NCI-H128 (cell line): Measurements from ENCODE around the gene STRN.
"Not testable (repeated sequence)": the region's sequence is repeated elsewhere in the genome, so short reads cannot be mapped to it uniquely, and the experiment has no call there.

Experiments used
- DNase-seq: peaks from one replicate; lab custom pipeline; 2025; ENCODE audit not compliant: unreplicated experiment; lab: John Stamatoyannopoulos, UW

The STRN gene

DNA sequence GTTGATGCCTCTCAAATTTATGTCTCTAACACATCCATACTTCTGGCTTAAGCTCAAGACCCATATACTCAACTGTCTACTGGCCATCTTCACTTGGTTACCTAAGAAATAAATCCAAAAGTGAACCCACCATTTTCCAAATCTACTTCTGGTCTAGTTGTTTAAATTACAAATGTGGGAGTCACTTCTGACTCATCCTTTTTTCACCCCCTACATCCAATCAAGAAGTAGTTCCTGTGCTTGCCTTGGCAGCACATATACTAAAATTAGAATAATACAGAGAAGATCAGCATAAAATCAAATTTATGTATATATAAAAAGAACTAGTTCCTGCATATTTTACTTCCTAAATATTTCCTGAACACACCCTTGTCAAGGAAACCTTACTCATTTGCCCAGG lies 53.6 kb downstream of the STRN start:
- no peak for DNase-seq

DNA sequence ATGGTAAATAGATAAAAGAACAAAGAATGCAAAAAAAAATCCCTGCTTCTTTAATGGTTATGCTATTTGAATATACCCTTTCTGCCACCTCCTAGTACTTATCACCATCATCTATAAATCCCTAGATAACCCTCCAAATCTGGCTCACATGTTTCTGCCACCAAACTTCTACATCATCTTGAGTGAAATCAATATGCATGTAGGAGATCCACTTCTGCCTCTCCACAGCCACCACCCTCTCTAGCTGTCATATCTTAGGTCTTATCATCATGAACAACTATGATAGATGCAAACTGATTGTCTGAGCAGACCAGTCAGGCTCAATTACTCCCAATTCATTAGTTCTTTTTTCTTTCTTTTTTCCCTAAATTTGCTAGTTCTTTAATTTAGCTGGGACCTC lies 55.3 kb downstream of the STRN start:
- no peak for DNase-seq

DNA sequence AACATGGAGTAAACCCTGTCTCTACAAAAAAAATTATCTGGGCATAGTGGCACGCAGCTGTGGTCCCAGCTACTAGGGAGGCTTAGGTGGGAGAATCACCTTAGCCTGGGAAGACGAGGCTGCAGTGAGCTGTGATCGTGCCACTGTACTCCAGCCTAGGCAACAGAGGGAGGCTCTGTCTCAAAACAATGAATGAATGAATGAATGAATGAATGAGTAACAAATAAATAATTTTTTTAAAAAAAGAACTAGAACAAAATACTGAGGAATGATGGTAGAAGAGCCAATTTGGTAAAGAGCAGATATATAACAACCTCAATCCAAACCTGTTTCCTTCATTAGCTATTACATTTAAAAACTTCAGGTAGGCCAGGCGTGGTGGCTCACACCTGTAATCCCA lies 60.1 kb downstream of the STRN start:
- DNase-seq, result no peak

DNA sequence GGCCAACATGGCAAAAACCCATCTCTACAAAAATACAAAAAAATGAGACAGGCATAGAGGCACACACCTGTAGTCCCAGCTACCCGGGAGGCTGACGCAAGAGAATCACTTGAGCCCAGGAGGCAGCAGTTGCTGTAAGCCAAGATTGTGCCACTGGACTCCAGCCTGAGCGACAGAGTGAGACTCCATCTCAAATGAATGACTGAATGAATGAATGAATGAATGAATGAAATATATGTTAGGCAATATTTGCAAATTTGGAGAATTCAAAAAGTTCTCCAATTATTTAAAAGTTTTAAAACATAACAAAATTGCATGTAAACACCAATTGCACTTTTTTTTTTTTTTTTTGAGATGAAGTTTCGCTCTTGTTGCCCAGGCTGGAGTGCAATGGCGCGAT lies 61.7 kb downstream of the STRN start:
- DNase-seq, result no peak

DNA sequence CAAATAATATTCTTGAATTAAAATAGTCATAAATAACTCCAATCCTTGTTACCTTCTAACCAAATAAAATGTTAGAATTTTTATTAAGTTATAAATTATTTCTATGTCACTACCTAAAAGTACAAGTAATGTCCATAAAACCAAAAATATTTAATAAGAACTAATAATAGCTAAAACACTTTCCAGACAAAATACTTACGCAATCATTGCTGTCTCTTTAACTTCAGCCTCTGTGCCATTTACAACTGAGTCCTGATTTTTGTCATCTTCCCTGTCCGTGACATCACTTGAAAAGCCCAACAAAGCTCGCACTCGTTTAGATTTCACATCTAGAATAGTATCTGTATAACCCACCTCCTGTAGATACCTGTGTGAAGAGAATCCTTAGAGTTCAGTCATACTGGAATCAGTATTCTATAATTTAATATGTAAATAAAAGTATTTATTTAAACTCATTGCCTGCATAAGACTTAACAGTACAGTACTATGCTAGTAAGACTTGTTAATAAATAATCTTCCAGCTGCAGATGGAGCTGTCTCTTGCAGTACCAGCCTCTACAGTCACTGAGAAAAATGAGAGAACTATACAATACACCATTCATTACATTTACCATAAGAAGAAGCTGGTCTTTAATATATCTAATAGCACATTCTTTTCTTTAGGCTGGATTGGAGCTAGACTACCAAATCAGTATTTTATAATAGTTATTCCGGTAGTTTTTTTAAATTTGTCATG lies 63.8 kb downstream of the STRN start:
- no peak for DNase-seq

DNA sequence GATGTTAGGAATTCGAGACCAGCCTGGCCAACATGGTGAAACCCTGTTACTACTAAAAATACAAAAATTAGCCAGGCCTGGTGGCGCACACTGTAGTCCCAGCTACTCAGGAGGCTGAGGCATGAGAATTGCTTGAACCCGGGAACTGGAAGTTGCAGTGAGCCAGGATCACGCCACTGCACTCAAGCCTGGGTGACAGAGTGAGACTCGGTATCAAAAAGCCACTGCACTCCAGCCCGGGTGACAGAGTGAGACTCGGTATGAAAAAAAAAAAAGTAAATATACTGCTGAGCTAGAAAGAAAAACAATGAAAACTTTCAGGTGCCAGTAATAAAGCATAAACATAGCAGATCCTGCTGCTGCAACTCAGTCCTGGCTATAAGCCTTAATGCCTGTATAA lies 73.5 kb downstream of the STRN start:
- DNase-seq, result no peak

DNA sequence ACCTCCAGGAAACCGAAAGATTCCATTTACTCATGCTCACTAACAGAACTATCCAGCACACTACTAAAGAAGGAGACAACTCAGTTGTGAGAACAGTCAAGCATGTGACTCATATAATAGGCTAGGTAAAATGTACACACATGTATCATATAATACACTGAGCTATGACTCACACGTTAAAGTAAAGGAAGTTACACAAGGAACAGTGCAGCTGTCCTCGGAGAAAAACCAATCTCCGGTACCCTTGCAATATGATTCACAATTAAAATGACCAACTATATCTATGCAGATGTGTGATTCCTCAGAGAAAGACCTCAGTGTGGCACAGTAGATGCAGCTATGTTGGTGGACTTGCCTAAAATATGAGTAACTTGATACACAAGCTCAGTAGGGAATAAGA lies 76.5 kb downstream of the STRN start:
- DNase-seq, result no peak

DNA sequence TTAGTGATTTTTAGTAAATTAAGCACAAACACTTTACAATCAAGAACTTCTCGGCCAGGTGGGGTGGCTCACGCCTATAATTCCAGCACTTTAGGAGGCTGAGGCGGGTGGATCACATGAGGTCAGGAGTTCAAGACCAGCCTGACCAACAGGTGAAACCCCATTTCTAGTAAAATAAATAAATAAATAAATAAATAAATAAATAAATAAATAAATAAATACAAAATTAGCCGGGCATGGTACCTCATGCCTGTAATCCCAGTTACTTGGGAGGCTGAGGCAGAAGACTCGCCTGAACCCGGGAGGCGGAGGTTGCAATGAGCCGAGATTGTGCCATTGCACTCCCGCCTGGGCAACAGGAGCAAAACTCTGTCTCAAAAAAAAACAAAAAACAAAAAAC lies 79.2 kb downstream of the STRN start:
- not testable (repeated sequence) for DNase-seq

DNA sequence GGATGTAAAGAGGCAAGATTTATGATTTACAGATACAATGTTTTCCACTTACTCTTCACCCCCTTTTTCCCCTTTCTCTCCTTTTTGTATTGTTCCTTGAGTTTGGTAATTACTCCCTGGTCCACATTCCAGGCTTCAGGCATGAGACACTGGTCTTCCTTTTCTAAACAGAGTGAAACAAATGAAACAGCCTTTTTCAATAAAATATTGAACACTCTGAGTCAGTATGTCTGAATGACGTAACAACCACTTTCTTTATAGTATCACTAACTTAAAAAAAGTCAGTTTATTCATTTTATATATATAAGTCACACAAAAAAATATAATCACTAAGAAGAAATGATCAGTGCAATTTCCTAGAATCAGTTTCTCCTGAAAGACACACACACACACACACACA lies 79.7 kb downstream of the STRN start:
- DNase-seq, result no peak

DNA sequence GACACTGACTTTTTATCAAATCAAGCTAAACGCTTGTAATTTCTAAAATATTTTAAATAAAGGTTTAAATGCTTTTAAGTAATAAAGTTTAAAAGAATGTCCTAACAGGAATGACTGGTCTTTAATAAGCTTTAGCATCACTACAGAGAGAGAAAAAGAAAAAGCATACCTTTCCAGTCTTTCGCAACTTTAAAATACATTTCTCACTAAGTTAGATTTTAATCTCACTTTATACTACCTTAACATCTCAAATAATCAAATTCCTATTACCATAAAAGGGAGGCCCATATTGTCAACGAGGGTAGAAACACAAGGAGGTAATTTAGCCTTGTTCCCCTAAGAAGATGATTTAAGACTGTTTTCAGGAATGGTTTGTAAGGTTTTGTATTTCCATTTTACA lies 80.7 kb downstream of the STRN start:
- DNase-seq, result no peak

DNA sequence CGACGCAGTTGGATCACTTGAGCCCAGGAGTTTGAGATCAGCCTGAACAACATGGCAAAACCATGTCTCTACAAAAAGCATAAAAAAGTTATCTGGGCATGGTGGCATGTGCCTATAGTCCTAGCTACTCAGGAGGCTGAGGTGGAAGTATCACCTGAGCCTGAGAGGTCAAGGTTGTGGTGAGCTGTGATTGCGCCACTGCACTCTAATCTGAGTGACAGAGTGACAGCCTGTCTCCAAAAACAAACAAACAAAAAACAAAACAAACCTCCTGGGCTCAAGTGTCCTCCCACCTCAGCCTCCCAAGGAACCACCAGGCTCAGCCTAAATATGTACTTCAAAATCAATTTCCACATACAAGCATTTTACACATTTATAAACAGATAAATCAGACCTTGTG lies 83.8 kb downstream of the STRN start:
- no peak for DNase-seq

DNA sequence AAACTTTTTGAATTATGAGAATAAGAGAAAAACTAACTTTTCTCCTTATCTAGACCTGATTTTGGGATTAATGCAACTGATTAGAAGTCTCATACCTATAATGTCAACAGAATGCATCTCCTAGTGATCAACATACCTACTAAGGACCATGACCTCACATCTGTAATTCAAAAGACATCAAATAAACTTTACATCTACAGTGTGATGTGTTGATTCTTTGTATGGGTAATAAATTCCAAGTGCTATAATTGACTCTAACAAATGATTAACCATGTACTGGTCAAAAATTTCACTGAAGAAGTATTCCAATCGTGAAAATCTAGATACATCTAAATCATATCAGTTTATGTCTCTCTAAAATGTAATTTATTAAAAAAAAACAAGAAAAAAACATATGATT lies 84.5 kb downstream of the STRN start:
- DNase-seq, result no peak

DNA sequence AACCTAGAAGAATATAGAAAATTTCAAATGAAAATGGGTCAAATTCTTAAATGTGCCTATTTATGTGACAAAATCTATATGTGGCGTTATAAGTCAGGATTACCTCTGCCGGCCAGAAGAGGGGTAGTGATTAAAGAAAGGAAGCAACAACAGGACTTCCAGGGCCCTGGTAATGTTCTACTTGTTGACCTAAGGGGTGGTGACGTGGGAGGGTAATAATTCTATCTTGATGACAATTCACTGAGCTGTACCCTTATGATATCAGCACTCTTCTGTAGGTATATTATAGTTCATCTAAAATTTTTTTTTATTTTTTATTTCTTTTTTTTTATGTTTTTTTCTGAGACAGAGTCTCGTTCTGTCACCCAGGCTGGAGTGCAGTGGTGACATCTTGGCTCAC lies 87.9 kb downstream of the STRN start:
- no peak for DNase-seq

DNA sequence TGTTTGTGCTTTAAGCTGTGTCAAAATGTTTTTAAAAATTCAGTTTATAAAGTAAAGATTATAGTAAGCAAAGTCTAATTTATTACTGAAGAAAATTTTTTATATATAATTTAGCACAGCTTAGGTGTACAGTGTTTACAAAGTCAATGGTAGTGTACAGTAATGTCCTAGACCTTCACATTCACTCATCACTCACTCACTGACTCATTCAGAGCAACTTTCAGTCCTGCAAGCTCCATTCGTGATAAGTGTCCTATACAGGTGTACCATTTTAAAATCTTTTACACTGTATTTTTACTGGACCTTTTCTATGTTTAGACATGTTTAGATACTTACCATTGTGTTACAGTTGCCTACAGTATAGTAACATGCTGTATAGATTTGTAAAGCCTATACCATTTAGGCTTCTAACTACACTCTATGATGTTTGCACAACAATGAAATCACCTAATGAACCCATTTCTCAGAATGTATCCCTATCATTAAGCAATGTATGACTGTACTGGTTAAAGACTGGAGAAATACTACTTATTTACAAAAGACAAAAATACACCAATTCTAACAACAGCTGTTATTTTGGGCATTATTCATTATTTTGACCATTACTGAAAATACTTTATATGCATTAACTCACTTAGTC lies 95.1 kb downstream of the STRN start:
- no peak for DNase-seq

DNA sequence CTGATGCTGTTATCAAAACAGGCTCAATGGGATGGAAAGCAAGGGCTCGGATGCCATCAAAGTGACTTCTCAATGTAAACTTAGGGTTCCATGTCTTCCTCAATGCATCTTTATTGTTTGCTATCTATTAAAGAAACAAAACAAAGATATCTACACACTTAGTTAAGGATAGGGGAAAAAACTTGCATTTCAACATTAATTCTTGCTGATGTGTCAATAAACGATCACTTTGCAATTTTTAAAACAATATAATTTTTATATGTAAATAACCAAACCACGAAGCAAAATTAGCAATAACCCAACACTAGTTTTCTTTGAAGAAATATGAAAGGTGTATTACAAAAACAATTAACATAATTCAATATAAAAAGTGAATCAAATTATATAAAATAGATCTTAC lies 96.7 kb downstream of the STRN start:
- no peak for DNase-seq

DNA sequence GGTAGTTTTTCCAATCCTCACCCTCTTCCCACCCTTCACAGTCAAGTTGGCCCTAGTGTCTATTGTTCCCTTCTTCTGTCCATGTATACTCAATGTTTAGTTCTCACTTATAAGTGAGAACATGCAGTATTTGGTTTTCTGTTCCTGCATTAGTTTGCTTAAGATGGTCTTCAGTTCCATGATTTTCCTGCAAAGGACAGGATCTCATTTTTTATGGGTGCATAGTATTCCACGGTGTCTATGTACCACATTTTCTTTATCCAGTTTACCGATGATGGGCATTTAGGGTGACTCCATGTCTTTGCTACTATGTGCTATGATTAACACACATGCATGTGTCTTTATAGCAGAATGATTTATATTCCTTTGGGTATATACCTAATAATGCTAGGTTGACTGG lies 104.4 kb downstream of the STRN start:
- DNase-seq, result no peak

DNA sequence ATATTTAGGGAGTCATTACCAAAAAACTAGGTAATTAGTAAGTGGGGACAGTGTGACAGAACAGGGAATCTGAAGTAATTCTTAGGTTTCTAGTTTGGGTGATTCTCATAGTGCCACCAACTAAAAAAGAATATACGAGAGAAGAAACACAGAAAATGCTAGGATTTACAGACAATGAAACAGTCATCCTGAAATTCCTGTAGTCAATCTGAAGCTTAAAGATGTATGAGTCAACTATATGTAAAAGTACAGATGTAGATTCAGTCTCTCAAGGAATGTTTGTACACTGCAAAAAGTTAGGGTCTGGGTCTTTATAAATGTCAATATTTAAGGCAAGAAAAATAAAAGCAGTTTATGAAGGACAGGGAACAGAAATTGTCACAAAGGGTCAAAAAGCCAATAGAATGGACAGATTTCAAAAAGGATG lies 107.0 kb downstream of the STRN start:
- no peak for DNase-seq

DNA sequence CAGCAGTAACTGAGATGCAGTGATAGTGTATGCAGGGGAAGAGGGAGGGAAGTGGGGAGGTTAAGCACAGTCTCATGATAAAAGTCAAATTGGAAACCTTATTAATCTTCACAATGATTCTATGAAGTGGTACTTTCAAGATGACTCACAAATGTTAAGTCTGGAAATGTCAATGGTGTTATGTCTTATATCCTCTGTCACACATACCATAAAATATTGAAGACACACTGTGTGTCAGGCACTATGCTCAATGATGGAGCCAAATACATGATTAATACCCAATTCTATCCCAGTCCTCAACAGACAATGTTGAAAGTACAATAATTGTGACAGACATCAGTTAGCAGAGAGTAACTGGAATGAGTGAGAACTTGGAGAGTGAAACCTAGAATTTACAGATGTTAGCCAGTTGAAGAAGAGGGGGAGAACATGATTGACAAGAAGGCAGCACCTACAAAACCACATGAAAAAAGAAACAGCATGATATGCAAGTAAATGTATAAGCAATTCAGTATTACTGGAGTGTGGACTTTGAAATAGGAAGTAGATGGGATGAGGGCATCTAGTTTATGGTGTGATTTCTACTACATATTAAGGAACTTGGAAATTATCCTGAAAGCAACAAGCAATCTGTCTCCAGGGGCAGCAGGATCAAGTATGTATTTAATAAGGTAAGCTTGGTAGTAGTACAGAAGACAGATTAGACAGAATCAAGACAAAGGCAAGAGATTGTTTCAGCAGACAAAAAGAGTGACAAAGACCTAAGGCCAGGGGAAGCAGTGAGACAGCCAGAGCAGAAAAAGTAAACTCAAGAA lies 107.6 kb downstream of the STRN start:
- DNase-seq, result no peak

DNA sequence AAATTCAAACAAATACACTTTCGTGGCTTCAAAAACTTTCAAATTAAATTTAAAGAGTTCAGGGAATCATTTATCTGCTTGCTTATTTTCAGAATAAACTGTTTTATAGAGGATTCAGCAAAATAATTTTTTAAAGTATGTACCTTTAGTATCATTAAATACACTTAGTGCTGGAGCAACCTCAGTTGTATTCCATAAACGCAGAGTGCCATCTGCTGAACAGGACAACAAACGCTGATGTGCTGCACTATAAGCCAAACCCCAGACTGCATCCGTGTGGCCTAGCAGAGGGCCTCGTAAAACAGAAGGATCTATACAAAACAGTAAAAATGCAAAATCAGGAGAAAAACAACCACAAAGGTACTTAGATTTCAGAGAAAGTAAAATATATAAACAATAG lies 108.6 kb downstream of the STRN start:
- DNase-seq, result no peak

DNA sequence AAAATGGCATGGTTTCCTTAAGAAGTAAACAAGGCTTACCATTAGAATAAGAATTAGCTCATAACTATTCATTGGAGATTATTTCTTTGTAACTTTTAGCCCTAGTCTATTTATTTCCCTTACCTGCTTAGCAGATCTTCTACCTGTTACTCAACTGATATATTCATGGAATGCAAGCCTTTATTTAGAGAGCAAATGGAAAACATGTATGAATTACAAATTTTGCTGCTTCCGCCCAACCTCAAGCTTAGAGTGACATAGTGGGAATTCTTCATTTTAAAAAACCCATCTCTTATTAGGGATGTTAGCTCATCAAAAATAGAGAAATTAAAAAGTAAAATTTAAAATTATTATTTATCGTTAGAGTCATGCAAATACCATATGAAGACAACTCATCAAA lies 110.9 kb downstream of the STRN start:
- DNase-seq, result no peak

DNA sequence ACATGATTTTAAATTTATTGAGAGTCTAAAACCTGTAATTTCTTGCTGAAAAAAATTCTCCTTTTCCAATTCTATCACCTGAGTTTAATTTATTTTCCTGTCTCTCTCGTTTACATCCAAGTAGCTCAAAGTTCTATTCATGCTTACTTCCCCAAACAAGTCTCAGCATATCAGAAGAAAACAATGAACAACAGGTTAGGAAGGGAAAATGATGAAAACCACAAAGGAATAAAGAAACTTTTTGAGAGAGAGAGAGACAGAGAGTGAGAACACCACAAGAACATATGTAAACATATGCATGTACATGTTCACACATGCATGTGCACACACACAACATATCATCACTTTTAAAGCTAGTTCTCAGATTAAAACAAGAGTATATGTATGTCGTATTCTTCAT lies 112.1 kb downstream of the STRN start:
- no peak for DNase-seq

DNA sequence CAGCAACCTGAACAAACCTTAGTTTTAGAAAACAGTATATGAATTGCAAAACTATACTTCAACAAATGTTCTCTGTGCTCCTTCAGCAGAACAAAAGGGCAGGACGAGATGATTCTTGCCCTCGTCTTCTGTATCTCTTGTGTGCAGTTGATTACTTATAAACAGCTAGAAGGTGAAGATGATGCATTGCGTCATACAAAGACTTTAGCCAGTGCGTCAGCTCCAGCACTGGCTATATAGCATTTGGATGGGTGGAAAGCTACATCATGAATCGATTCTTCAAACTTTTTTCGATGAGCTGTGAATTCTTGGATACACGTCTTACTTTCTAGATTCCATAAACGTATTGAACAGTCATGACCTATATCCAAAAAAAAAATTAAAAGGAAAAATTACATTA lies 117.1 kb downstream of the STRN start:
- no peak for DNase-seq
